Body of pancreas (tissue), 4 donors: ENCODE results near the gene LACTB. TPM values are rescaled to one million over a fixed set of nuclear protein-coding genes. Genes with fewer than 3 reads are reported as not detected.

ENCODE experiments used
- ATAC-seq: fragments of 150-250 bp; one replicate; pipeline ENCODE4 v1.9.1; 2016
- DNase-seq, 4 donors: peaks; one replicate each; pipeline ENCODE4 v3.0.0-alpha.2; 2019
- H3K27ac ChIP-seq, 4 donors: fragments of 200-600 bp; sonication (generic); 1 replicate in 3 of 4; 2 replicates in 1 of 4; pipeline versions ENCODE4 v1.5.1 to v1.6.1; 2016 to 2019; ENCODE audit warnings: mild to moderate bottlenecking in 1 of 4, mixed read lengths in 1 of 4, moderate library complexity in 1 of 4
- H3K27me3 ChIP-seq, 2 donors: fragments of 200-600 bp; sonication (generic); one replicate each; pipeline ENCODE4 v1.6.0; 2016; ENCODE audit warnings: mild to moderate bottlenecking in 1 of 2
- H3K36me3 ChIP-seq, 2 donors: fragments of 200-600 bp; sonication (generic); replicated peaks in 1 of 2; 2 replicates each; pipeline ENCODE4 v1.5.1; 2016; ENCODE audit warnings: low read depth in 2 of 2; ENCODE audit not compliant: insufficient read depth in 1 of 2
- H3K4me1 ChIP-seq: fragments of 200-600 bp; sonication (generic); one replicate; pipeline ENCODE4 v1.6.0; 2016
- H3K4me3 ChIP-seq, 2 donors: fragments of 200-600 bp; sonication (generic); 1 replicate in 1 of 2; 2 replicates in 1 of 2; pipeline ENCODE4 v1.5.1; 2016 to 2019
- H3K9me3 ChIP-seq, 3 donors: fragments of 200-600 bp; sonication (generic); 1 replicate in 2 of 3; 2 replicates in 1 of 3; pipeline ENCODE4 v1.5.1; 2016
- POLR2A ChIP-seq, 3 donors: fragments of 450-650 bp; IDR thresholded peaks; one replicate each; pipeline ENCODE4 v1.6.1; 2016; ENCODE audit warnings: antibody characterized with exemption in 3 of 3, mild to moderate bottlenecking in 2 of 3
- WGBS, 2 donors: methylation state at CpG; one replicate each; pipeline ENCODE4 v1.1.5; 2017; 5-methylcytosine and 5-hydroxymethylcytosine counted together
- intact Hi-C: fragments of 100-400 bp; cut with DNase I; formaldehyde crosslinking; loops from one replicate; pipeline ENCODE4 v1.15.1; 2023
- total RNA-seq, 2 donors: library from RNA; depleted of rRNA; stranded (reverse); fragments of >200 nt; gene quantifications; one replicate each; pipeline ENCODE4 v1.1.0, GENCODE V29; 2016
- TF ChIP-seq, protein P1 (sequence below), 7 experiments: fragments of 450-650 bp in 4 of 7; fragments of 200-600 bp in 3 of 7; sonication (generic) in 3 of 7; IDR thresholded peaks; one replicate each; pipeline ENCODE4 v1.5.1; 2016 to 2019; ENCODE audit warnings: antibody characterized with exemption in 7 of 7

LACTB gene
- total RNA-seq, 2 donors from 2014 or later = 7.6 to 8.6 TPM

DNA sequence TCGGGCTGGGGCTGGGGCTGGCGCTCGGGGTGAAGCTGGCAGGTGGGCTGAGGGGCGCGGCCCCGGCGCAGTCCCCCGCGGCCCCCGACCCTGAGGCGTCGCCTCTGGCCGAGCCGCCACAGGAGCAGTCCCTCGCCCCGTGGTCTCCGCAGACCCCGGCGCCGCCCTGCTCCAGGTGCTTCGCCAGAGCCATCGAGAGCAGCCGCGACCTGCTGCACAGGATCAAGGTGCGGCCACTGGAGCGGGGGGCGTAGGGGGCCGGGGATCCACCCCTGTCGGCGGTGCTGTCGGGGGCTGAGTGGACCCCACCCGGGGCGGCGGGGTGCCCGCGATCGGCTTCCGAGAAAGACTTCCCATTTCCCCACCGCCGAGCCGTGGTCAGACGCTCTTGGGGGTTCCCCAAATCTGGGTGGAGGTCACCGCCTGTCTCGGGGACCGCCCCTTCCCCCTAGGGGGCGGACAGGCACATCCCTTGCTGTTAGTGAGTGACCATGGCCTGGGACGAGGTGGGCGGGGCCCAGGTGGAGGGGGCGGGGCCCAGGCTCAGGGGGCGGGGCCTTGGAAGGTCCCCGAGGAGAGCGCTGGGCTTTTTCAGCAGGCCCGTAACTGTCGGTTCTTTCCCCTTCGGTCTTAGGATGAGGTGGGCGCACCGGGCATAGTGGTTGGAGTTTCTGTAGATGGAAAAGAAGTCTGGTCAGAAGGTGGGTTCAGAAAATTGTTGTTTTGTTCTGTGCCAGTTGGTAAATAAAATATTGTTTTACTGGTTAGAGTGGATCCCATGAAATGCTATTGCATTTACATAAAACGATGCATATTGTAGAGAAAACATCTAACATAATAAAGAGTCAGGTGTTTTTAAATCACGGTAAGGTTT lies 578 bp downstream of the LACTB start:
- Histone ChIP-seq H3K4me3 (peak overlapping the region; percentile 50 to 96), H3K9me3 (peaks cover 0 to 4% (median 0%) of the 10 kb centered on the region in 3 donors), H3K27ac (peak overlapping the region; percentile 72 to 99 (median 90)), H3K36me3 (no peaks in the 10 kb centered on the region), H3K27me3 (no peaks in the 10 kb centered on the region), H3K4me1 (peaks cover 8% of the 10 kb centered on the region)
- ATAC-seq (peak; percentile 93), DNase-seq (peak; percentile 86 to 95 (median 92))
- intact Hi-C loops = no loop called here
- WGBS, 2 donors = 0 to 1% methylated on average over 9 to 52 of the region's 59 CpGs
- TF ChIP-seq POLR2A (IDR thresholded peaks at IDR 0.05) = peak in 1 of 3 donors; percentile 59
- TF ChIP-seq, protein P1, sequence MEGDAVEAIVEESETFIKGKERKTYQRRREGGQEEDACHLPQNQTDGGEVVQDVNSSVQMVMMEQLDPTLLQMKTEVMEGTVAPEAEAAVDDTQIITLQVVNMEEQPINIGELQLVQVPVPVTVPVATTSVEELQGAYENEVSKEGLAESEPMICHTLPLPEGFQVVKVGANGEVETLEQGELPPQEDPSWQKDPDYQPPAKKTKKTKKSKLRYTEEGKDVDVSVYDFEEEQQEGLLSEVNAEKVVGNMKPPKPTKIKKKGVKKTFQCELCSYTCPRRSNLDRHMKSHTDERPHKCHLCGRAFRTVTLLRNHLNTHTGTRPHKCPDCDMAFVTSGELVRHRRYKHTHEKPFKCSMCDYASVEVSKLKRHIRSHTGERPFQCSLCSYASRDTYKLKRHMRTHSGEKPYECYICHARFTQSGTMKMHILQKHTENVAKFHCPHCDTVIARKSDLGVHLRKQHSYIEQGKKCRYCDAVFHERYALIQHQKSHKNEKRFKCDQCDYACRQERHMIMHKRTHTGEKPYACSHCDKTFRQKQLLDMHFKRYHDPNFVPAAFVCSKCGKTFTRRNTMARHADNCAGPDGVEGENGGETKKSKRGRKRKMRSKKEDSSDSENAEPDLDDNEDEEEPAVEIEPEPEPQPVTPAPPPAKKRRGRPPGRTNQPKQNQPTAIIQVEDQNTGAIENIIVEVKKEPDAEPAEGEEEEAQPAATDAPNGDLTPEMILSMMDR (IDR thresholded peaks at IDR 0.05) = peak in 4 of 7 experiments; percentile 30 to 37 (median 32)

DNA sequence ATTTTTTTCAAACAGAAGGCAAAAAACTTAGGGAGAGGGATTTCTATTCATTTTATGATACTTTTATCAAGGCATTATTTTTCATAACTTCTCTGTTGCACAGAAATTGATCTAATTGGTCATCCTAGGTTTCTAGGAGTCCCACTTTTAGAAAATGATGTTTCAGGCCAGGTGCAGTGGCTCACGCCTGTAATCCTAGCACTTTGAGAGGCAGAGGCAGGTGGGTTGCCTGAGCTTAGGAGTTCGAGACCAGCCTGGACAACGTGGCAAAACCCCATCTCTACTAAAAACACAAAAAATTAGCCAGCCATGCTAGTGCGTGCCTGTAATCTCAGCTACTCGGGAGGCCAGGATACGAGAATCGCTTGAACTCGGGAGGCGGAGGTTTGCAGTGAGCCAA lies 2.8 kb downstream of the LACTB start:
- no peak for TF ChIP-seq POLR2A (IDR thresholded peaks at IDR 0.05)
- TF ChIP-seq, protein P1 (IDR thresholded peaks at IDR 0.05) = no peak
- 94 to 97% methylated on average over 9 of the region's 9 CpGs for WGBS, 2 donors
- intact Hi-C loops = no loop called here

DNA sequence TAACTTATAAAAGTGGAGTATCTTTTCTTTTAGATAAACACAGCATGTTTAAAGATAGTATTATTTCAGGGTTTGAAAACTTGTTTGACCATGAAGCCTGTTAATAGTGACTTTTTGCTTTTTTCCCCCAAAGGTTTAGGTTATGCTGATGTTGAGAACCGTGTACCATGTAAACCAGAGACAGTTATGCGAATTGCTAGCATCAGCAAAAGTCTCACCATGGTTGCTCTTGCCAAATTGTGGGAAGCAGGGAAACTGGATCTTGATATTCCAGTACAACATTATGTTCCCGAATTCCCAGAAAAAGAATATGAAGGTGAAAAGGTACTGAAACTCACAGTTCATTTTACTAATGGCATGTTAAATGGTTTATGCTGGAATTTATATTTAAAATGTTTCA lies 5.1 kb downstream of the LACTB start:
- ATAC-seq = no peak
- peaks cover 0 to 8% of the 10 kb centered on the region in 2 donors for H3K36me3 ChIP-seq
- no peak for DNase-seq
- H3K9me3 ChIP-seq = no peaks in the 10 kb centered on the region
- no peak overlapping the region for H3K4me3 ChIP-seq
- TF ChIP-seq POLR2A (IDR thresholded peaks at IDR 0.05) = no peak
- TF ChIP-seq, protein P1 (IDR thresholded peaks at IDR 0.05) = no peak
- peaks cover 3% of the 10 kb centered on the region for H3K4me1 ChIP-seq
- H3K27me3 ChIP-seq = no peaks in the 10 kb centered on the region
- H3K27ac ChIP-seq = no peak overlapping the region
- WGBS, 2 donors = 85 to 89% methylated on average over 3 of the region's 3 CpGs
- intact Hi-C loops = no loop called here

More for the DNA sequence above, 2.8 kb downstream of the LACTB start:
- Histone ChIP-seq H3K27me3 (no peaks in the 10 kb centered on the region), H3K27ac (no peak overlapping the region), H3K9me3 (peaks cover 0 to under 1% (median 0%) of the 10 kb centered on the region in 3 donors), H3K4me3 (no peak overlapping the region), H3K4me1 (peaks cover 8% of the 10 kb centered on the region), H3K36me3 (peaks cover 0 to 5% of the 10 kb centered on the region in 2 donors)
- ATAC-seq (no peak), DNase-seq (no peak)

GRCh38 chr15:63133786-63134185 lies 12.1 kb downstream of the LACTB start:
- ATAC-seq = no peak

More at GRCh38 chr15:63133786-63134185, 12.1 kb downstream of the LACTB start:
- intact Hi-C loops = no loop called here
- Histone ChIP-seq H3K4me3 (no peak overlapping the region), H3K9me3 (no peaks in the 10 kb centered on the region), H3K27ac (no peak overlapping the region), H3K36me3 (peaks cover 0 to 3% of the 10 kb centered on the region in 2 donors), H3K27me3 (no peaks in the 10 kb centered on the region), H3K4me1 (no peaks in the 10 kb centered on the region)
- TF ChIP-seq POLR2A (IDR thresholded peaks at IDR 0.05) = no peak
- TF ChIP-seq, protein P1 (IDR thresholded peaks at IDR 0.05) = no peak
- WGBS, 2 donors = 67 to 83% methylated on average over 1 of the region's 1 CpG
- DNase-seq = no peak
